ENCODE data around the gene METTL15. TPM values are rescaled to one million over a fixed set of nuclear protein-coding genes. Genes with fewer than 3 reads are reported as not detected.

METTL15 gene
- total RNA-seq, 1 experiment from 2014 or later, result 9.1 TPM

- no peak overlapping the region for H2AFZ ChIP-seq (ENCODE audit: low read length)
- H3K27ac ChIP-seq (ENCODE audit: insufficient read length, low read depth, low read length), result no peak overlapping the region
- no peaks in the 10 kb centered on the region for H4K20me1 ChIP-seq (ENCODE audit: control insufficient read depth, insufficient read depth, insufficient read length)
- H2BK120ac ChIP-seq (ENCODE audit: low read depth, low read length, poor library complexity, severe bottlenecking), result no peak overlapping the region
- H4K5ac ChIP-seq (ENCODE audit: insufficient read length, low read depth, low read length), result no peak overlapping the region
- H3K23me2 ChIP-seq (ENCODE audit: insufficient read length, low read depth, low read length, poor library complexity, severe bottlenecking), result no peaks in the 10 kb centered on the region
- H4K91ac ChIP-seq (ENCODE audit: insufficient read length, low read depth, low read length), result no peak overlapping the region
- H3K27me3 Mint-ChIP-seq (ENCODE audit: low read depth), result no peaks in the 10 kb centered on the region
- H2BK5ac ChIP-seq (ENCODE audit: insufficient read length, low read length), result no peak overlapping the region
- no peak overlapping the region for H3K4me2 ChIP-seq (ENCODE audit: insufficient read depth, insufficient read length, low read length)
- no peaks in the 10 kb centered on the region for H3K9me3 ChIP-seq (ENCODE audit: control insufficient read depth, low read depth, low read length)
- H3K79me2 ChIP-seq (ENCODE audit: insufficient read depth, low read length), result no peaks in the 10 kb centered on the region
- no peak overlapping the region for H3K4me3 Mint-ChIP-seq
- peaks cover 5% of the 10 kb centered on the region in 2 experiments; a peak in 1 of 4 replicates for H3K4me1 Mint-ChIP-seq
- H3K27ac Mint-ChIP-seq, result no peak overlapping the region
- no peak overlapping the region for H4K8ac ChIP-seq (replicated peaks; ENCODE audit: insufficient read length, low read depth, low read length)
- H3K9me3 Mint-ChIP-seq, result peaks cover 22 to 23% of the 10 kb centered on the region in 2 experiments
- no peak overlapping the region for H3K9ac ChIP-seq (ENCODE audit: extremely low read depth, insufficient read length, low read length)
- peaks cover 9 to 20% (median 11%) of the 10 kb centered on the region in 3 experiments; a peak in 6 of 7 replicates for H3K36me3 Mint-ChIP-seq (ENCODE audit: insufficient read depth in 1 of 3, low read depth in 3 of 3)
- no peak overlapping the region for H3K23ac ChIP-seq (ENCODE audit: insufficient read length, low read depth, low read length)
- H3K18ac ChIP-seq (ENCODE audit: insufficient read length, low read depth, low read length), result no peak overlapping the region
- H2BK12ac ChIP-seq (ENCODE audit: insufficient read length, low read depth, low read length), result no peak overlapping the region
- H3K27me3 ChIP-seq (ENCODE audit: insufficient read depth, low read length), result no peaks in the 10 kb centered on the region
- no peak overlapping the region for H3K56ac ChIP-seq (ENCODE audit: insufficient read length, low read depth, low read length)
- no peak overlapping the region for H3K4ac ChIP-seq (ENCODE audit: low read depth, low read length)
- TF ChIP-seq CTCF (conservative IDR thresholded peaks at IDR 0.05), result no peak
- no peaks in the 10 kb centered on the region for H3K4me1 ChIP-seq (ENCODE audit: insufficient read depth, low read length)
- no peak overlapping the region for H2AK5ac ChIP-seq (ENCODE audit: insufficient read length, low read length)
- no peaks in the 10 kb centered on the region for H3K79me1 ChIP-seq (ENCODE audit: insufficient read depth, low read depth, low read length, poor library complexity, severe bottlenecking)
- no peak overlapping the region for H3K14ac ChIP-seq (ENCODE audit: insufficient read depth, low read length)
- DNase-seq, result no peak
- no peak overlapping the region for H2BK20ac ChIP-seq (ENCODE audit: low read depth, low read length, poor library complexity, severe bottlenecking)
- H3T11ph ChIP-seq (ENCODE audit: low read length), result no peak overlapping the region
- H2BK15ac ChIP-seq (ENCODE audit: low read depth, low read length), result no peak overlapping the region
- no CpG with 5 or more reads among the region's 3 CpGs for WGBS (ENCODE audit: extremely low coverage, insufficient read length, low lambda C conversion rate)
These were observed 230.2 kb downstream of the METTL15 start for GRCh38 chr11:28338371-28338770.
